Activated naive CD4-positive, alpha-beta T cell treated with anti-CD3 and anti-CD28 coated beads, Interleukin-2, amount 10 ng/mL, durations not matched to agents 7 days and 5 days (primary cell): ENCODE data around the gene ADCY4.

Experiments
- CTCF ChIA-PET: fragments of 350-600 bp; sonication (Branson Sonifier 250); formaldehyde crosslinking; loops from one replicate; lab custom pipeline; 2021; ENCODE audit warnings: antibody characterized with exemption; lab: Charles Lee
- DNase-seq: peaks from one replicate; pipeline ENCODE4 v3.0.0-alpha.2; 2020
- H3K27ac Mint-ChIP-seq: one replicate; pipeline ENCODE4 v1.8.0; 2021; ENCODE audit warnings: mild to moderate bottlenecking, moderate library complexity, mixed read lengths
- H3K27me3 Mint-ChIP-seq: one replicate; pipeline ENCODE4 v1.8.0; 2021; ENCODE audit warnings: mild to moderate bottlenecking, mixed read lengths
- H3K36me3 Mint-ChIP-seq: one replicate; pipeline ENCODE4 v1.8.0; 2021; ENCODE audit warnings: mixed read lengths
- H3K4me1 Mint-ChIP-seq: one replicate; pipeline ENCODE4 v1.8.0; 2021; ENCODE audit warnings: mixed read lengths
- H3K4me3 Mint-ChIP-seq: one replicate; pipeline ENCODE4 v1.8.0; 2021; ENCODE audit warnings: mild to moderate bottlenecking, moderate library complexity, mixed read lengths
- H3K9me3 Mint-ChIP-seq: one replicate; pipeline ENCODE4 v1.8.0; 2021; ENCODE audit warnings: mixed read lengths

The ADCY4 gene

DNA sequence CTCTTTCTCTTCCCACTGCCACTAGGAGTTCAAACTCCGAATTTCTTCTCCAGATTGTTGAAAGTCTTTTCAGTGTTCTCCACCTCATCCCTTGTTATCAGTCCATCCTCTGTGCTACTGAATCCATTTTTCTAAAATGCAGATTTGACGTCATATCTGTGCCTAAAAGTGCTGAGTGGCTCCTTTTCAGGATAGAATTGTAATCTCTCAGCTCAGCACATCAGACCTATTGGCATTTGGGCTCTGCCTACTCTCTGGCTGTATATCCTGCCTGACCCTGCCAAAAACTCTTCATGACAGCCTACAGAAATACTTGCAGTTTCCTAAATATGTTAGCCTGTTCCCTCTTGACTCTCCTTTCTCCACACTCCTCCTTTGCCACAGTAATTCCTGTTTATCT is 62.4 kb downstream of the ADCY4 start:
- CTCF ChIA-PET: interaction anchor here (0.7 to 12.6 kb wide), 9 partner anchors 8 to 59 kb away, joined by 3 to 110 read pairs (median 8); partner anchors contain the start of genes CHMP4A, CIDEB, DHRS1 and LTB4R2
- H3K9me3 Mint-ChIP-seq: no peaks in the 10 kb centered on the region
- H3K36me3 Mint-ChIP-seq: peaks cover 5% of the 10 kb centered on the region
- DNase-seq: no peak
- H3K4me3 Mint-ChIP-seq: peak overlapping the region; percentile 31
- H3K27ac Mint-ChIP-seq: peak overlapping the region; percentile 95
- no peaks in the 10 kb centered on the region for H3K27me3 Mint-ChIP-seq
- peaks cover 60% of the 10 kb centered on the region for H3K4me1 Mint-ChIP-seq

DNA sequence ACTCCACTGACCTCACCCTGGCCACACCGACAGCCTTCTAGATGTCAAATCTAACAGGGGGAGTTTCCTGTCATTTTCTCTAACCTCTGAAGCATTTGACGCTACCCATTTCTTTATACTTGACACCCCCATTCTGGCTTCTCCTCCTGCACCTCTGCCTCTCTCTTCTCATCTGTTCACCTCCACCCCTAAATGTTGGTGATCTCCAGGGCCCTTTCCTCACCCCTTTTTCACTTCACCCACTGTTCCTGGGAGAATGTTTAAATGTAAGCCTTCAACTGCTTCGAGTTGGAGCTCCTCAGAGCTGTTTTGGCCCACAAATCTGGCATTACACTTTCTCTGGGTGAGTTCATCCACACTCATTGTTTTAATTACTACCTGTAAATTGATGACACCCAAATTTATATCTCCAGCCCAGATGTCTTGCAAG is 63.0 kb downstream of the ADCY4 start:
- CTCF ChIA-PET: interaction anchor here (0.7 to 12.6 kb wide), 11 partner anchors 9 to 59 kb away, joined by 3 to 110 read pairs (median 5); partner anchors contain the start of genes CHMP4A, CIDEB, DHRS1 and LTB4R2
- H3K27ac Mint-ChIP-seq: peak overlapping the region; percentile 95
- peaks cover 12% of the 10 kb centered on the region for H3K36me3 Mint-ChIP-seq
- H3K9me3 Mint-ChIP-seq: no peaks in the 10 kb centered on the region
- H3K27me3 Mint-ChIP-seq: no peaks in the 10 kb centered on the region
- H3K4me3 Mint-ChIP-seq: peak overlapping the region; percentile 85
- H3K4me1 Mint-ChIP-seq: peaks cover 57% of the 10 kb centered on the region
- no peak for DNase-seq

DNA sequence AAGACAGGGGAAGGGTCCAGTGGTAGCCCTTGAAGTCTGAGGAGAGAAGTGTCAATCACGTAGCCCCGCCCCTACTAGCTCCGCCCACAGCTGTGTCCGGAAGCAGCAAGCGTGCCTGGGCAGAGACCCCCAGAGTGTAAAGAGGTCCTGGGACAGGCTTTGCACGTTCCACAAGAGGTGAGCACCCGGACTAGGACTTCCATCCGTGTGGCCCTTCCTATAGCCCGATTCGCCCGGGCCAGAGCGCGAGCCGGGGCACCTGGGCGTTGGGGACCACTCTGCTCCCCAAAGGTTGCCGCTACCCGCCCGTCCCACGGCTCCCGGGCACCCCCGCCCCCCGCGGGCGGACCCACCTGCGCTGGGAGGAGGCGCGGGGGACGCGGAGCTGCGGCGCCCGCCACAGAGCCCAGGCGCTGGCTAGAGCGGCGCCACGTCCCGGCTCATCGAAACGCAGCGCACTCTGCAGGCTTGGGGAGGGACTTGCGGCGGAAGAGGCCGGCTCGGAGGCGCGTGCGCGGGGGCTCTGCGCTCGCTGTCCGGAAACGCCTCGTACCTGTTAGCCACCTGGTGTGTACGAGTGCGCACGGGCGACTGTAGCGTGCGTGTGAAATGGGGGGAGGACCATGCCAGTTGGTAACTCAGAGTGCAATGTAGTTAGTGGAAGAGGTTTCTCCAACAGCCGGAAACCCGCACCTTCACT is 63.6 kb downstream of the ADCY4 start, which contains the start of gene RABGGTA:
RABGGTA (minus strand) TSS at position 464 of the 700 bp plus-strand sequence. CDS start 482 bp downstream, outside the sequence.
- Mint-ChIP-seq H3K36me3 (peaks cover 16% of the 10 kb centered on the region), H3K27ac (peak within 1 kb of the TSS; percentile 97), H3K4me3 (peak within 1 kb of the TSS; percentile 85), H3K9me3 (no peaks in the 10 kb centered on the region), H3K27me3 (no peaks in the 10 kb centered on the region), H3K4me1 (peaks cover 54% of the 10 kb centered on the region)
- DNase-seq: peak; percentile 93
- CTCF ChIA-PET: interaction anchor here (0.9 to 12.6 kb wide), 12 partner anchors 9 to 58 kb away, joined by 3 to 110 read pairs (median 6); partner anchors contain the start of genes CHMP4A, CIDEB, DHRS1 and LTB4R2

DNA sequence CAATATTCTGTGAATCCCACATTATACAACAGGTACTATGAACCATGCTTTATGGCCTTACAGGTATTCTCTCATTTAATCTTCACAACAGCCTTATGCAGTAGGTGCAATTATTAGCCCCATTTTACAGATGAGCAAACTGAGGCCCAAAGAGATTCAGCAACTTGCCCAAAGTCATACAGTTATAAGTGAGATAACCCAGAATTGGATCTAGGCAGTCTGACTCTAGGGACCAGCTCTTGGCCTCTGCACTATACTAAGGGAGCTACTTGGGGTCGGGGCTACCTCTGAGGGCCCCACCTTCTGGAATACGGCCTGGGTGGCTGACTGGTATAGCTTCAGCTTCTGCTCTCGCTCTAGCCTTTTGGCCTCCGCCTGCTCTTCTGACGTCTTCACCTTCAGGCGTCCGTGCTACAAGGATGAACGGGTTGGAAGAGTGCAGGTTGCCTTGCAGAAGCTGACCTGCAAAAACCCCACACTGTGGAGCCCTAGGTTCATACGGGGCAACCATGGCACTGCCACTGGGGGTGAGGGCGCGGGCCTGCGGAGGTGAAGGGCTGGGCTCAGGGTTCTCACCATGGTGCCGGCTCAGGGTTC is 64.2 kb downstream of the ADCY4 start:
- no peaks in the 10 kb centered on the region for H3K27me3 Mint-ChIP-seq
- H3K4me3 Mint-ChIP-seq: peak overlapping the region; percentile 85
- no peaks in the 10 kb centered on the region for H3K9me3 Mint-ChIP-seq
- peaks cover 54% of the 10 kb centered on the region for H3K4me1 Mint-ChIP-seq
- H3K36me3 Mint-ChIP-seq: peaks cover 18% of the 10 kb centered on the region
- CTCF ChIA-PET: interaction anchor here (1.2 to 12.6 kb wide), 10 partner anchors 10 to 57 kb away, joined by 4 to 110 read pairs (median 7); partner anchors contain the start of genes CHMP4A, CIDEB, DHRS1 and MDP1
- DNase-seq: no peak
- H3K27ac Mint-ChIP-seq: peak overlapping the region; percentile 97

DNA sequence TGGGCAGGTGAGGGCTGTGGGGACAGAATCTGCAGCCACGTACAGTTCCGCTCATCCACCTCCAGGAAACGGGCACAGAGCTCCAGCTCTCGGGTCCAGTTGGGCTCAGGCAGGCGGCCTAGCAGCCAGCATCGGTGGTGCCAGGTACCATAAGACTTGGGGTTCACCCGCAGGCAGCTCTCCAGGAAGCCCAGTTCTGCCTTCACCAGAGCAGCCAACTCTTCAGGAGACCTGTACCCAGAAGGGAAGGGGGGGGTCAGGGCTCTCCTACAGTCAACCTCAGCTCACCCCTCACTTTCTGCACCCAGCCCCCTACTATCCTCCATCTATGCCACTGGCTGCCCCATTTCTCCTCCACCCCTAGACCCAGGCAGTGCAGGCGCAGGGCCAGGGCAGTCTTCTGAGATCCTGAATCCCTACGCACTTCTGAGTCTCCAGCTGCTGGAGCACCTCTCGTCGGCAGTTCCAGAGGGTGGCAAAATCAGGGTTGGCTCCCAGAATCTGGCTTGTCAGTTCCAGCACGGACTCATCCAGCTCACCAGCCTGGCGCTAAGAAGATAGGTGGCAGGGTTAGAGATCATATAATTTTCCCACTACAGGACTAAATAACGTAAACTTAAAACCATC is 64.8 kb downstream of the ADCY4 start:
- no peak for DNase-seq
- H3K4me3 Mint-ChIP-seq: peak overlapping the region; percentile 85
- H3K4me1 Mint-ChIP-seq: peaks cover 49% of the 10 kb centered on the region
- peaks cover 18% of the 10 kb centered on the region for H3K36me3 Mint-ChIP-seq
- H3K27ac Mint-ChIP-seq: peak overlapping the region; percentile 57
- CTCF ChIA-PET: interaction anchor here (0.8 to 12.6 kb wide), 11 partner anchors 11 to 212 kb away, joined by 3 to 110 read pairs (median 6); partner anchors contain the start of genes CIDEB, DHRS1, LTB4R and NOP9
- no peaks in the 10 kb centered on the region for H3K9me3 Mint-ChIP-seq
- H3K27me3 Mint-ChIP-seq: no peaks in the 10 kb centered on the region

DNA sequence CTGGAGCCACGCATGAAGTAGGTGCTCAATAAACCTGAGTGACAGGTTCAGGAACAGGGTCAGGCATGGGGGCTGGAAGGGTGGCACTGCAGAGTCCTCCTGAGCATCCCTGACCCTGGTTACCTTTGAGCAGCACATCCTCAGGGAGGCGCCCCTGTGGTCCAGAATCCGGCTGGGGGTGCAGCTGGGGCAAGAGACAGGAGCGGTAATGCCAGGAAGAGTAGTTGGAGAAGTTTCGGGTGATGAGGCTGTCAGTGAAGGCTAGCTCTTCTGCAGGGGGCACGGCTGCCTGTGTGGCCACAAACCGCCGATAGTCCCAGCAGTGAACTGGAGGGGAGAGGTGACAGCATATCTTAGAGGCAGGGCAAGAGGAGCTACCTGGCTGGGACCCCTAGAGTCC is 65.5 kb downstream of the ADCY4 start:
- Mint-ChIP-seq H3K4me1 (peaks cover 46% of the 10 kb centered on the region), H3K27me3 (no peaks in the 10 kb centered on the region), H3K36me3 (peaks cover 20% of the 10 kb centered on the region), H3K27ac (peak overlapping the region; percentile 52), H3K4me3 (no peak overlapping the region), H3K9me3 (no peaks in the 10 kb centered on the region)
- no peak for DNase-seq
- CTCF ChIA-PET: interaction anchor here (0.8 to 12.6 kb wide), 9 partner anchors 11 to 212 kb away, joined by 3 to 110 read pairs (median 4); partner anchors contain the start of genes CIDEB, DHRS1, LTB4R and NOP9
